Sigmoid colon (tissue), 7 donors: ENCODE results near the gene RGS7BP. TPM values are rescaled to one million over a fixed set of nuclear protein-coding genes. Genes with fewer than 3 reads are reported as not detected.

ENCODE experiments used
- DNase-seq: peaks from one replicate; pipeline ENCODE4 v3.0.0-alpha.2; 2019
- H3K27ac ChIP-seq, 4 donors: fragments of 200-600 bp; sonication (generic); one replicate each; pipeline ENCODE4 v1.5.1; 2016 to 2019; ENCODE audit warnings: mild to moderate bottlenecking in 1 of 4
- H3K27me3 ChIP-seq, 3 donors: fragments of 200-600 bp; sonication (generic); one replicate each; pipeline ENCODE4 v1.5.1; 2019; ENCODE audit warnings: mild to moderate bottlenecking in 1 of 3
- H3K36me3 ChIP-seq, 4 donors: fragments of 200-600 bp; sonication (generic); one replicate each; pipeline ENCODE4 v1.5.1; 2016 to 2019
- H3K4me1 ChIP-seq, 4 donors: fragments of 200-600 bp; sonication (generic); one replicate each; pipeline ENCODE4 v1.5.1; 2017 to 2019
- H3K4me3 ChIP-seq, 4 donors: fragments of 200-600 bp; sonication (generic); one replicate each; pipeline ENCODE4 v1.5.1; 2017 to 2019; ENCODE audit warnings: mild to moderate bottlenecking in 2 of 4, moderate library complexity in 1 of 4
- H3K9me3 ChIP-seq, 4 donors: fragments of 200-600 bp in 3 of 4; sonication (generic) in 3 of 4; one replicate each; pipeline versions ENCODE4 v1.5.1 to v1.6.1; 2013 to 2019
- EP300 ChIP-seq, 4 donors: sonication (generic); formaldehyde crosslinking; IDR thresholded peaks; one replicate each; pipeline ENCODE4 v1.6.1; 2017; ENCODE audit warnings: antibody characterized with exemption in 4 of 4
- POLR2A ChIP-seq, 2 donors: fragments of 450-650 bp; IDR thresholded peaks; one replicate each; pipeline ENCODE4 v1.6.1; 2016; ENCODE audit warnings: antibody characterized with exemption in 2 of 2, mild to moderate bottlenecking in 2 of 2, moderate library complexity in 2 of 2
- POLR2AphosphoS5 ChIP-seq, 4 donors: sonication (generic); formaldehyde crosslinking; IDR thresholded peaks; one replicate each; pipeline ENCODE4 v1.6.1; 2017; ENCODE audit warnings: antibody characterized with exemption in 4 of 4
- WGBS, 2 donors: extraction: QIAGEN DNeasy Blood & Tissue Kit; methylation state at CpG; one replicate each; pipeline ENCODE4 v1.1.7; 2013; 5-methylcytosine and 5-hydroxymethylcytosine counted together
- intact Hi-C: fragments of 100-400 bp; cut with DNase I; formaldehyde crosslinking; loops from one replicate; pipeline ENCODE4 v1.15.1; 2023
- polyA plus RNA-seq, 3 donors: library from polyadenylated mRNA; stranded (reverse); fragments of 200-250 nt; gene quantifications; one replicate each; pipeline ENCODE4 v1.2.3, GENCODE V29; 2013
- total RNA-seq, 4 donors: library from RNA; depleted of rRNA; stranded (reverse); fragments of >200 nt; gene quantifications; one replicate each; pipeline ENCODE4 v1.1.0, GENCODE V29; 2016
- TF ChIP-seq, protein P1 (sequence below), 4 experiments: fragments of 450-650 bp in 3 of 4; fragments of 200-600 bp in 1 of 4; IDR thresholded peaks; one replicate each; pipeline ENCODE4 v1.5.1; 2016 to 2019; ENCODE audit warnings: antibody characterized with exemption in 4 of 4, mild to moderate bottlenecking in 3 of 4, moderate library complexity in 2 of 4
- donor health status: healthy with polysubstance abuse.
- donor health status: Bipolar disorder and iron deficiency.
- donor health status: healthy.

RGS7BP gene
- total RNA-seq (1 to 10 TPM in 2 of 4 donors, under 1 TPM in 2; 0.49 to 4.8 (median 0.91) TPM), polyA plus RNA-seq (under 1 TPM in 1 of 3 donors, not detected in 2; 0.25 TPM)

- intact Hi-C loops = no loop called here
- WGBS, 2 donors = 4 to 5% methylated on average over 53 of the region's 53 CpGs
- no peaks in the 10 kb centered on the region for H3K36me3 ChIP-seq
- H3K4me1 ChIP-seq = peaks cover 0 to 18% (median 8%) of the 10 kb centered on the region in 4 donors
- H3K27ac ChIP-seq = peak within 1 kb of the TSS in 3 of 4 donors; percentile 2 to 4 (median 3)
- peak within 1 kb of the TSS; percentile 18 to 50 (median 44) for H3K4me3 ChIP-seq
- DNase-seq = no peak
- no peak for TF ChIP-seq POLR2A (IDR thresholded peaks at IDR 0.05)
- TF ChIP-seq, protein P1, sequence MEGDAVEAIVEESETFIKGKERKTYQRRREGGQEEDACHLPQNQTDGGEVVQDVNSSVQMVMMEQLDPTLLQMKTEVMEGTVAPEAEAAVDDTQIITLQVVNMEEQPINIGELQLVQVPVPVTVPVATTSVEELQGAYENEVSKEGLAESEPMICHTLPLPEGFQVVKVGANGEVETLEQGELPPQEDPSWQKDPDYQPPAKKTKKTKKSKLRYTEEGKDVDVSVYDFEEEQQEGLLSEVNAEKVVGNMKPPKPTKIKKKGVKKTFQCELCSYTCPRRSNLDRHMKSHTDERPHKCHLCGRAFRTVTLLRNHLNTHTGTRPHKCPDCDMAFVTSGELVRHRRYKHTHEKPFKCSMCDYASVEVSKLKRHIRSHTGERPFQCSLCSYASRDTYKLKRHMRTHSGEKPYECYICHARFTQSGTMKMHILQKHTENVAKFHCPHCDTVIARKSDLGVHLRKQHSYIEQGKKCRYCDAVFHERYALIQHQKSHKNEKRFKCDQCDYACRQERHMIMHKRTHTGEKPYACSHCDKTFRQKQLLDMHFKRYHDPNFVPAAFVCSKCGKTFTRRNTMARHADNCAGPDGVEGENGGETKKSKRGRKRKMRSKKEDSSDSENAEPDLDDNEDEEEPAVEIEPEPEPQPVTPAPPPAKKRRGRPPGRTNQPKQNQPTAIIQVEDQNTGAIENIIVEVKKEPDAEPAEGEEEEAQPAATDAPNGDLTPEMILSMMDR (IDR thresholded peaks at IDR 0.05) = no peak
- no peak for TF ChIP-seq POLR2AphosphoS5 (IDR thresholded peaks at IDR 0.05)
- TF ChIP-seq EP300 (IDR thresholded peaks at IDR 0.05) = no peak
- H3K27me3 ChIP-seq = peaks cover 0 to 23% (median 4%) of the 10 kb centered on the region in 3 donors
- H3K9me3 ChIP-seq = no peaks in the 10 kb centered on the region
These were observed at the start of gene RGS7BP for GRCh38 chr5:64505769-64506566. Gene RGS7BP, plus strand, starts transcription at chr5:64506015. Its CDS starts 610 bp downstream, at chr5:64506625.

GRCh38 chr5:64457846-64458245, 48.0 kb upstream of the RGS7BP start:
- intact Hi-C loops = no loop called here
- Histone ChIP-seq H3K4me1 (no peaks in the 10 kb centered on the region), H3K27ac (no peak overlapping the region), H3K4me3 (no peak overlapping the region), H3K9me3 (no peaks in the 10 kb centered on the region), H3K36me3 (no peaks in the 10 kb centered on the region), H3K27me3 (no peaks in the 10 kb centered on the region)
- DNase-seq = no peak
- TF ChIP-seq POLR2A (IDR thresholded peaks at IDR 0.05) (no peak), EP300 (IDR thresholded peaks at IDR 0.05) (no peak), POLR2AphosphoS5 (IDR thresholded peaks at IDR 0.05) (no peak)
- TF ChIP-seq, protein P1 (IDR thresholded peaks at IDR 0.05) = no peak
- 65 to 78% methylated on average over 1 of the region's 1 CpG for WGBS, 2 donors

- H3K4me3 ChIP-seq = no peak overlapping the region
- no peak for DNase-seq
- WGBS, 2 donors = 57 to 72% methylated on average over 3 of the region's 3 CpGs
These were observed 46.9 kb upstream of the RGS7BP start for GRCh38 chr5:64458948-64459347.

DNA sequence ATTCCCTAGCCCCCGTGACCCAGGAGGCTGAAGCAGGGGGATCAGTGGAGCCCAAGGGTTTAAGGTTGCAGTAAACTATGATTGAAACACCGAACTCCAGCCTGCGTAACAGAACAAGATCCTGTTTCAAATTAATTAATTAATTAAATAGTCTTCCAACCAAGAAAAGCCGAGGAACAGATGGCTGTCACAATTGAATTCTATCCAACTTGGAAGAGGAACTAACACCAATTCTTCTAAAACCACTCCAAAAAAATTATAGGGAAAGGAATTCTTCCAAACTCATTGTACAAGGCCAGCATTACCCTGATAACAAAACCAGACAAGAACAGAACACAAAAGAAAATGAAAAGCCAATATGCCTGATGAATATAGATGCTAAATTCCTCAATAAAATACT, 43.4 kb upstream of the RGS7BP start:
- H3K4me1 ChIP-seq = no peaks in the 10 kb centered on the region
- H3K9me3 ChIP-seq = no peaks in the 10 kb centered on the region
- H3K27ac ChIP-seq = no peak overlapping the region
- H3K27me3 ChIP-seq = no peaks in the 10 kb centered on the region
- DNase-seq = no peak
- 67 to 75% methylated on average over 4 of the region's 4 CpGs for WGBS, 2 donors
- no peak overlapping the region for H3K4me3 ChIP-seq
- H3K36me3 ChIP-seq = no peaks in the 10 kb centered on the region
- TF ChIP-seq EP300 (IDR thresholded peaks at IDR 0.05) (no peak), POLR2A (IDR thresholded peaks at IDR 0.05) (no peak), POLR2AphosphoS5 (IDR thresholded peaks at IDR 0.05) (no peak)
- TF ChIP-seq, protein P1 (IDR thresholded peaks at IDR 0.05) = no peak
- intact Hi-C loops = no loop called here

More at GRCh38 chr5:64458948-64459347, 46.9 kb upstream of the RGS7BP start:
- TF ChIP-seq, protein P1 (IDR thresholded peaks at IDR 0.05) = no peak
- intact Hi-C loops = no loop called here
- Histone ChIP-seq H3K27ac (no peak overlapping the region), H3K9me3 (no peaks in the 10 kb centered on the region), H3K36me3 (no peaks in the 10 kb centered on the region), H3K4me1 (no peaks in the 10 kb centered on the region), H3K27me3 (no peaks in the 10 kb centered on the region)
